NCI-H2227 (cell line): ENCODE measurements around the gene UBE2I.
A peak's percentile ranks its signal among the peaks of the same experiment; 100 is the strongest.
"Not testable (repeated sequence)": the region's sequence is repeated elsewhere in the genome, so short reads cannot be mapped to it uniquely, and the experiment has no call there.

Experiments used
- DNase-seq: peaks from one replicate; lab custom pipeline; 2025; ENCODE audit not compliant: unreplicated experiment; lab: John Stamatoyannopoulos, UW

Gene UBE2I

DNA sequence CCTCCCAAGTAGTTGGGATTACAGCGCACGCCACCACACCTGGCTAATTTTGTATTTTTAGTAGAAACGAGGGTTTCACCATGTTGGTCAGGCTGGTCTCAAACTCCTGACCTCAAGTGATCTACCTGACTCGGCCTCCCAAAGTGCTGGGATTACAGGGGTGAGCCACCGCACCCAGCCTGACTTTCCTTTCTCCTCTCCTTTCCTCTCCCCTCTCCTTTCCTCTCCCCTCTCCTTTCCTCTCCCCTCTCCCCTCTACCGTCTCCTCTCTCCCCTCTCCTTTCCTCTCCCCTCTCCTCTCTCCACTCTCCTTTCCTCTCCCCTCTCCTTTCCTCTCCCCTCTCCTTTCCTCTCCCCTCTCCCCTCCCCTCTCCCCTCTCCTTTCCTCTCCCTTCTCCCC lies 17.2 kb upstream of the UBE2I start:
- not testable (repeated sequence) for DNase-seq

DNA sequence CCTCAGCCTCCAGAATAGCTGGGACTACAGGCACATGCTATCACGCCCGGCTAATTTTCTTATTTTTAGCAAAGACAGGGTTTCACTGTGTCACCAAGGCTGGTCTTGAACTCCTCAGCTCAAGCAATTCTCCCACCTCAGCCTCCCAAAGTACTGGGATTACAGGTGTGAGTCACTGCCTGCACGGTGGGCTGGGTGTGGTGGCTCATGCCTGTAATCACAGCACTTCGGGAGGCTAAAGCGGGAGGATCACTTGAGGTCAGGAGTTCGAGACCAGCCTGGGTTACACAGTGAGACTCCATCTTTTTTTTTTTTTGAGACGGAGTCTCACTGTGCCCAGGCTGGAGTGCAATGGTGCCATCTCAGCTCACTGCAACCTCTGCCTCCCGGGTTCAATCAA lies 16.6 kb upstream of the UBE2I start:
- not testable (repeated sequence) for DNase-seq

DNA sequence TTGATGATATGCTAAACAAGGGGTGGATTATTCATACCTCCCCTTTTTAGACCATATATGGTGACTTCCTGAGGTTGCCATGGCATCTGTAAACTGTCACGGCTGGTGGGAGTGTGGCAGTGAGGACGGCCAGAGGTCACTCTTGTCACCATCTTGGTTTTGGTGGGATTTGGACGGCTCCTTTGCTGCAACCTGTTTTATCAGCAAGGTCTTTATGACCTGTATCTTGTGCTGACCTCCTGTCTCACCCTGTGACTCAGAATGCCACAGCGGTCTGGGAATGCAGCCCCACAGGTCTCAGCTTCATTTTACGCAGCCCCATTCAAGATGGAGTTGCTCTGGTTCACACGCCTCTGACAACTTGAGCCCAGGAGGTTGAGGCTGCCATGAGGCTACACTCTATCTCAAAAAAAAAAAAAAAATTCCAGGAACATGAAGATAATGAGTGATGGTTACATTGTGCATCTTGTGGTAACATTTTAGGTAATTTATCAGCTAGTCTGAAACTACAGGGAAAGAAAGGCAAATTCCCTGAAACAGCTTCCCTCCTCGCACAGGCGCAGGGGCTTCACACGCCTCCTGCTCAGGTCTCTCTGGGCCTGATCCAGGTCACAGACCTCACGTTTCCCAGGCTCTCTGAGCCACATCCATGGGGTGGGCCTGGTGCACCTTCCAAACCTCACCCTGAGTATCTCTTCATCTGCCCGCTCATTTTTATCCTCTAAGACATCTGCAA lies 15.3 kb upstream of the UBE2I start:
- DNase-seq: no peak

DNA sequence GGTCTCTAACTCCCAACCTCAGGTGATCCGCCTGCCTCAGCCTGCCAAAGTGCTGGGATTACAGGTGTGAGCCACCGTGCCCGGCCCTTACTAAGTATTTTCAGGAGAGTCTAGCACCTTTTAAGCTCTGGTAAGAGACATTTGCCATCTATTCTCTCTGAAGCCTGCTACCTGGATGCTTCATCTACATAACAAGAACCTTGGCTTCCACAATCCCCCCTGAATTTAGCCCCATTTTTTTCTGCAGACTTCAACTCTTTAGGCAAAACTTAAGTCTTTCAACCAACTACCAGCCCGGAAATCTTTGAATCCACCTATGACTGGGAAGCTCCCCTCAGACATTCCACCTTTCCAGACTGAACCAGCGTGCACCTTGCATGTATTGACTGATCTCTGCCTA lies 14.0 kb upstream of the UBE2I start:
- no peak for DNase-seq

DNA sequence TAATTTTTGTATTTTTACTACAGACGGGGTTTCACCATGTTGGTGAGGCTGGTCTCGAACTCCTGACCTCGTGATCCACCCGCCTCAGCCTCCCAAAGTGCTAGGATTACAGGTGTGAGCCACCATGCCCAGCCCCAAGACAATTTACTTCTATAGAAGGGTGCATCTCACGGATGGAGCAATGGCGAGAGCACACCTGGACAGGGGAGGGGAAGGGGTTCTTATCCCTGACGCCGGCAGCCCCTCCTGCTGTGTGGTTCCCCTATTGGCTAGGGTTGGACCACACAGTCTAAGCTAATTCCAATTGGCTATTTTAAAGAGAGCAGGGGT lies 12.8 kb upstream of the UBE2I start:
- DNase-seq: not testable (repeated sequence)

DNA sequence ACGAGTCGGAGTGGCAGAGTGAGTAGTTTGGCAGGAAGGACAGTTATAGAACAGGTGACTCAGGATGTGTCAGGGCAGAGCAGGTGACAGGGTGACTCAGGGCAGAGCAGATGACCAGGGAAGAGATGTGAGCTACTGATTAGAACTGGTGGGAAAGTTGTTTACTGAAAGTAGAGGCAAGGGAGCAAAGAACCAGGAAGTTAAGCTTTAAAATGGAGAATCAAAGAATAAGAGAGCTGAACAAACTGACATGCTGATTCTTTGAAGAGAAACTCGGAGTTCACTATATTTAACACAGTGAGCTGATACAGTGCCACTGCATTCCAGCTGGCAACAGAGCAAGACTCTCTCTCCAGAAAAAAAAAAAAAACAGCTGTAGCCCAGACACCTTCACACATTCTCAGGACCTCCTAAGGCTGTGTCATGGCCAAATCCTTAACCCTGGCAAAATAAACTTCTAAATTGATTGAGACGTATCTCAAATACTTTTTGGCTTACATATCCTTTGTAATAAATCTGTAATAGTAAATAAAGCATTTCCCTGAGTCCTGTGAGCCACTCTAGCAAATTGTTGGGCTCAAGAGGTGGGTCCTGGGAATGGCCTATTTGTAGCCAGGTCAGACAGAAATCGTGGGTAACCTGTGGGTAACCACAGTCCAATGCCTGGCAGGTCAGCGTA lies 12.3 kb upstream of the UBE2I start:
- DNase-seq: no peak

DNA sequence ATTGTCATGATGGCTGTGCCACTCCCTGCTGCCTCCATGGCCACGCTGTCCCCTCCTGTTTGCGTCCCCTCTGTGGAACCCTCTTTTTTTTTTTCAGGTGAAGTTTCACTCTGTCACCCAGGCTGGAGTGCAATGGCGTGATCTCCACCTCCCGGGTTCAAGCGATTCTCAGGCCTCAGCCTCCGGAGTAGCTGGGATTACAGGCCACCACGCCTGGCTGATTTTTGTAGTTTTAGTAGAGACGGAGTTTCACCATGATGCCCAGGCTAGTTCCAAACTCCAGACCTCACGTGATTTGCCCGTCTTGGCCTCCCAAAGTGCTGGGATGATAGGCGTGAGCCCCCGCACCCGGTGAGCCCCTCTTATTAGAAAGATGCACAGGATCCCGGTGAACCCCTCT lies 11.0 kb upstream of the UBE2I start:
- no peak for DNase-seq

DNA sequence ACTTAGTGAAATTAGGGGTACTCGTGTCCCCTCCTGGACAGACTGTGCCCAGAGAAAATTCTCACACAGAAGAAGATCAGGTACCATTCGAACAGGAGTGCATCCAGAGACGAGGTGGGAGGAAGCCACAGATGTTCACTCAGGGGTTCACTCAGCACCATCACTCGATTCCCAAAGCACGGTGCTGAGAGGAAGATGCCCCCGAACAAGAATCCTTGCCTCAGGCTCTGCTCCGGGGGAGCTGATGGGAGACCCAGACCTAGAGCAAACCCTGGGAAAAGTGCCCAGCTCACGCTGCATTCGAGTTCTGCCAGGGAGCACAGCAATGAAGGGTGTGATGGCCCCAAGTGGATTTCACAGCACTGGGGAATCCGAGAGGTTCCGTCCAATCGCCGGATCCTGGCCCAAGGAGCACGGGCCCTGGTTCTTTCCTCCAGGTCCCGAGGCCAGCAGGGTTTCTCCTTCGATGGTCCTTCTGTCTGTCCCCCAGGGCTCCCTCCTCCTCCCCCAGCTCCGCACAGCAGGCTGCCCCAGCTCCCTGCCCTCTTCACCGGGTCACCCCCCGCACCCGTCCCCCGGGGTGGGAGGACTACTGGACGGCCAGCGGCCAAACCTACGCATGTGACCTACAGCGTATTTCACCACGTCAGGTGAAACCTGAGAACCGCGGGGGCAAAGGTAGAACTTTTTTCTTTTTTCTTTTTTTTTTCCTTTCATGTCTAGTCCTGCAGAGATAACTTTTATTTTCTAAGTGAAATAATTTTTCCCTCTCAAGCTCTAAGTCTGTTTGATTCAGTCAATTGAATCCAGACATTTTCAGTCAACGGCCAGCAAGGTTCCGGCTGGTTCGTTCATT lies 10.2 kb upstream of the UBE2I start:
- no peak for DNase-seq

DNA sequence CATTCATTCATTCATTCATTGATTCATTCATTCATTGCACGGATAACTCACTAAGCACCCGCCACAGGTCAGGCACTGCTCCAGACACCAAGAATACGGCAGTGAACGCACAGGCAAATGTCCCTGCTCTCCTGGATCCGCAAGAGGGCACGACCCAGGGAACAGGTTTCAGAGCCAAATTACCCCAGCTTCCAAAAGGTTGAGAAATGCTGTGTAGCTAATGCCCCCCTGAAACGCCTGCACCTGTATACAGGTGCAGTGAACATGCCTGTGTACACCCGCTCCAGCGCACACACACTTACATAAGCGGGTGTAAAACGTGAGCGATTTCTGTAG lies 9.6 kb upstream of the UBE2I start:
- no peak for DNase-seq

DNA sequence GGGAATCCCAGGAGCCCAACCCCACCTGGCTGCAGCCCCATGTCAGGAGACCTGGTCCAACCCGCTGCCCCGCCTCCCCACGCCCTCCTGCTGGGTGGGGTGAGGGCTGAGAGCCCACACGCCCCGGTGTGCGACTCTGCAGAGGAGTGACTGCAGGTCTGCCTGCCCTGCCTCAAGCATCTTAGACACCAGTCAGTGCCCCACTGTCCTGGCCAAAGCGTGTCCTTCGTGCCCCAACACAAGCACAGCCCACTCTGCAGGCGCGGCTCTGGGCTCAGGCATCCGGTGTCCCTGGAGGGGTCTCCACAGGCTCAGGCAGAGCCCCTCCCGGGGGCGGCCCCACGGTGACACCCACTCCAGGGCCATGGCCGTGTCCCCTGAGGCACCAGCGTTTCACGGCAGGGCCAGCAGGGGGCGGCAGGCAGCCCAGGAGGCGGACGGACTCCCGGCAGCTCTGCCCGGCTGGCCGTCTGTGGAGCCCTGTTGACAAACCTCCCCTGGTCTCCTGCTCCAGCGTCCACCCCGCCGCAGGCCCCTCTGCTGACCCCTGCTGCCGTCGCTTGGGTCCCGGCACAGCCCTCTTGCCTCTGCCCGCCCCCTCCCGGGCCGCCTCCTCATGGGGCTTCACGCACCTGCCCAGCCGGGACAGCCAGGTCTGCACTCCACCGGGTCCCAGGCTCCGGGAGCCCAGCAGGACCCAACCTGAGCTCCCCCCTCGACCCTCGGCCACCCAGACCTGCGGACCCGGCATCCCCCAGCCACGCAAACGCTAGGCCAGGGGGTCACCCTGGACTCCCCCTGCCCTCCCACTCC lies 8.6 kb upstream of the UBE2I start:
- DNase-seq: peak; percentile 72

DNA sequence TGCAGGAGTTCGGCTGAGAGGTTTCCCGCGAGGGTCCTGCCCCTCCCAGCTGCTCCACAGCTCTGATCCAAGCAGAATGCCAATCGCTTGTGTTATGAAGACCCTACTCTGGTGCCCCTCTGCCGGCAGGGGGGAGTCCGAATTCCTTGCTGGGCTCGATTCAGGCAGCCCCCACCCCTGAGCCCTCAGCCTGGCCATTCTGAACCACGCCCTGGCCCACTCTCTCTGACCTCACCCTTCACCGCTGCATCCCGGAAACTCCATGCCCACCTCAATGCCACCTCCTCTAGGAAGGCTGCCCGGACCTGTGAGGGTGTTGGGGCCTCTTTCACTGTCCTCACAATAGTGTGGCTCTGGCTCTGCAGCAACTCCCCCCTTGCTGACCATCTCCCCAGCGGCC lies 7.9 kb upstream of the UBE2I start:
- DNase-seq: no peak

DNA sequence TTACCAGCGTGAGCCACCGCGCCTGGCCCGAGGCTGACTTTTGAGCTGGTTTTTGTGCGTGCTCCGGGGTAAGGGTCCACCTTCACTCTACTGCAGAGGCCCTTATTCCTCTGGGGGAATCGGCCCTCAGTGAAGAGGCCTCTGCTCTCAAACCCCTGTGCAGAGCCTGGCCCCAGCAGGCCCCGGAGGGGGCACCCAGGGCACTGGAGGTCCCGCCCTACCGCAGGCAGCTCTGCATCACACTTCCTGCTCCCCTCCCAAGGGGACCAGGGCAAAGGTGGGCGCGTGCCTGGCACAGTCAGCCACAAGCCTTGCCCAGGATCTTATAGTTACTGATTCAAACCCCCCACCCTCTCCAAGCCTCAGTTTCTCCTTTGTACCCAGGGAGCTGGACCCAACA lies 3.6 kb upstream of the UBE2I start:
- DNase-seq: no peak

DNA sequence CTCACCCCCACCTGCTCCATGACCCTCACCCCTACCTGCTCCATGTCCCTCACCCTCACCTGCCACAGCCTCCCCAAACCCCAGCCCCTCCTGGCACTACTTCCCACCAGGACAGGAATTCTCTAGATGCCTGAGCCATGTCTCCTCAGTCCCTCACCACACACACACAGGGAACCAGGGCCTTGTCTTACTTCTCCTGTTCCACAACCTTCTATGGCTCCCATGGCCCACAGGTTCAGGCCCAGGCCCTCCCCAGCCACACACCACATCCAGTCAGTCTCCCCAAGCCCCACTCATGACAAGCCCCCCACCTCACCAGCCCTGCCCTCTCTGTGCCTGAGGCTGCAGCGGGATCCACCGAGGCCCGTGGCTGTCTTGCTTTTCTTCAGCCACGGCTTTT lies 3.1 kb upstream of the UBE2I start:
- DNase-seq: no peak

DNA sequence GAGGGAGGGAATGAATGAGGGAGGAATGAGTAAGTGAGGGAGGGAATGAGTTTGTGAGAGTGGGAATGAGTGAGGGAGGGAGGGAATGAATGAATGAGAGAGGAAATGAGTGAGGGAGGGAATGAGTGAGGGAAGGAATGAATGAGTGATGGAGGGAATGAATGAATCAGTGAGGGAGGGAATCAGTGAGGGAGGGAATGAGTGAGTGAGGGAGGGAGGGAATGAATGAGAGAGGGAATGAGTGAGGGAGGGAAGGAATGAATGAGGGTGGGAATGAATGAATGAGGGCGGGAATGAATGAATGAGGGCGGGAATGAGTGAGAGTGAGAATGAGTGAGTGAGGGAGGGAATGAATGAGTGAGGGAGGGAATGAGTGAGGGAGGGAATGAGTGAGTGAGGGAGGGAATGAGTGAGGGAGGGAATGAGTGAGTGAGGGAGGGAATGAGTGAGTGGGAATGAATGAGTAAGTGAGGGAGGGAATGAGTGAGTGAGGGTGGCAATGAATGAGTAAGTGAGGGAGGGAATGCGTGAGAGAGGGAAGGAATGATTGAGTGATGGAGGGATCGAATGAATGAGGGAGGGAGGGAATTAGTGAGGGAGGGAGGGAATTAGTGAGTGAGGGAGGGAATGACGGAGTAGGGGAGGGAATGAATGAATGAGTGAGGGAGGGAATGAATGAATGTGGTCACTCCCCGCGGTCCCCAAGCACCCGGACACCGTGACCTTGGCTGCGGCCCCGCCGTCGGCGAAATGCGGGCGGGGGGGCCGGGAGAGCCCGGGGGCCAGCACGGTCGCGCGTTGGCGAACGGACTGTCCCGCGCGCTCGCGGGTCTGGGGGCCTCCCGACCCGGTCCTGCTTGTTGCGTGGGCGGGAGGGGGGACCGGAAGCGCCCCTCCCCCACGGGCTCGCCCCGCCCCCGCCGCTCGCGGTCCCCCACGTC lies 1.1 kb upstream of the UBE2I start:
- DNase-seq: no peak

DNA sequence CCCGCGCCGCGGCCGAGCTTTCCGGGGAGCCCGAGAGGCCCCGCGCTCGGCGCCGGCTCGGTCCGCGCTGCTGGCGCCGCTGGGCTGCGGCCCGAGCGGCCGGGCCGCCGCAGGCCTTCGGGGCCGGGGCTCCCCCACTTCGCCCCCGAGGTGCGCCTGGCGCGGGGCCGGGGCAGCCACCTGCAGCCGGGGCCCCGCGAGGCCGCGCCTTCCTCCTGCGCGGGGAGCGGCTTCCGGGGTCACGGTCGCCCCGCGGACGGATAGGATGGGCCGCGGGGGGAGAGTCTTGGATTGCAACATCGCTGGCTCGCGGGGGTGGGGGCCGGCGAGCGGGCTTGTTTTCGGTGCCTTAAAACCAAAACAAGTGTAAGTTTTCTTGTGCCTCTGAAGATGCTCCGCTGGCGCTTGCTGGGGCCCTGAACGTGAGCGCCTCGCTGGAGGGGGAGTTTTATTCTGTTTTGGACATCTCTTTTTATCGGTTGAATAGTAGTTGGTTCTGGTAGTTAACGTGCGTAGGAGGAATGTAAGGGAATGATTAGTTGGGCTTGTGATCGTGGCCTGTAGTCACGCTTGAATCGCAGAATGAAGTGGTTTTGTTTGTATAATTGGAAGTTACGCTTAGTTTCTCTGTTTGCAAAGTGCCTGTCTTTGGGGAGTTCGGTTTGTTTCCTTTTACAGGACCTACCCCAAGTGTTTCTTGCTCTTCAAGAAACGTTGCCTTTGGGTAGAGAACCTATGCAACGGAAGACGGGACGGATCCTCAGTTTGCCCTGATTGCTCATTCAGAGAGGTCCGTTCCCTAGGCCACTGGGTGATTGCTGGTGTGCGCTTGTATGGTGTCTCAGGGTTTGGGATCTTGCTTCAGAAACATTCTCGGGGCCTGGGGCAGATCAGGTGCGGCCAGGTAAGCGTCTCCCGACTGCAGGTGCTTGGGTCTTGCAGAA lies 724 bp downstream of the UBE2I start:
- DNase-seq: peak; percentile 49

DNA sequence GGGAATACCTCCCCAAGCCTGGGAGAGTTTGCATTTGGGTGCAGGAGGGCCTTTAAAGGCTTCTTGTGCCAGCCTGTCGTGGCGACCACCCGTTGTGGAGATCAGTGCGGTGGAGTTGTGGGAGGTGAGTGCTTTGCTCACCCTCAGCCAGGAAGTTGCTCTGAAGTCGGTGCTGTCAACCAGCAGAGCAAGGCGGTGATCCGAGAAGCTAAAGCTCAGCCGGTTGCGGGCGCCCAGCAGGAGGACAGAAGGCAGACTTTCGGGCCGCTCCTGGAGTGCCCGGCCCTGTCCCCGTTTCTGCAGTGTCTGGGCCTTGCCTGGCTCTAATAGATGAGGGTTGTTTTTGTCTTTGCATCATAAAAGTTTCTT lies 1.4 kb downstream of the UBE2I start:
- DNase-seq: no peak

DNA sequence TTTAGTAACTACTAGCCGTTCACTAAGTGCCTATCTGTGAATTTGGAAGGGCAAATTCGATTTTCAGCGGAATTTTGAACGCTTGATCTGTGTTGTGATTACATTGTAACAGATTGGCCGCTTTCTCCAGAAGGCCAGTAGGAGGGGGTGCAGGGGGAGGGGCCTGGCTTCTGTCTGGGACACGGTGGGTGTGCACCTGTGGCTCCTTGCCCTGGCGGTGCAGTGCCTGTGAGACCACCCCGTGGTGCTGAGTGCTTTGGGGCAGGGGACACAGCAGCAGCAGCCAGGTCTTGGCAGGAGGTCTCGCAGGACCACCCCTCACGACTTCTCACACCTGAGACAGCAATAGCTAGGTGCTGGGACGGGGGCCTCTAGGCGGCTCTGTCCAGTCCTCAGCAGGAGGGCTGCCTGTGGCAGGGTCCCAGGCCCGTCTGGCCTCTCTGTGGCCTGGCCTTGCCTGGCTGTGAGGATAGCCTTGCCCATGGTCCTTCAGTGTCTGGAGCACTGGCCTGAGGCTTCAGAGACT lies 1.8 kb downstream of the UBE2I start:
- DNase-seq: no peak

DNA sequence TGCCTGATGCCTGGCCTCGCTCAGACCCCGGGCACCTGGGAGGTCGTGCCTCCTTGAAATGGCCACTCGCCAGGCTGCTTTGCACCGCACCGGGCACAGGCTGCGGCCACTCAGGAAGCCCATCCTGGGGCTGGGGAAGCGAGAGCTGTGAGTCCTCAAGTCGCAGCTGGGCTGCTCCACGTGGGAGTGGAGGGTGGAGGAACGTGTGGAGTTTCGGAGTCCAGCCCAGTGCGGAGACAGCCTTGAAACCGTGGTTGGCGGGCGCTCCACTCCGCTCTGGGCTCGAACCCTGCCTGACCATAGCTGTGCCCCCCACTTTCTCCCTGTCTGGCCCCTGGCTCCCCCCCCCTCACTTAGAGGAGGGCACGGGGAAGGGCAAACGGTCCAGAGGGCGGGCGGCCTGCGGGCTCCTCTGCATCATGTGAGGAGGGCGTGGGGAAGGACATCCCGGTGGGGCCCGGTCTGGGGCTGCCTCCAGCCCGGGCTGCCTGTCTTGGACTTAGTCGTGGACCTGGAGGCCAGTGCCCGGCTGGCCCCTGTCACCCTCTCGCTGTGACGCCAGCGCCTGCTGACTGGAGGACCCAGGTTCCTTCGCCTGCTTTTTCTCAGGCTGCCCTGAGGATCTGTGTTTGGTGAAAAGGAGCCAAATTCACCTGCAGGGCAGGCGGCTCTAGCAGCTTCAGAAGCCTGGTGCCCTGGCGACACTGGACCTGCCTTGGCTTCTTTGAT lies 2.5 kb downstream of the UBE2I start:
- DNase-seq: no peak
